ENCODE measurements around the gene SERTAD3.
A peak's percentile ranks its signal among the peaks of the same experiment; 100 is the strongest.
"Not testable (repeated sequence)": the region's sequence is repeated elsewhere in the genome, so short reads cannot be mapped to it uniquely, and the experiment has no call there.

Gene SERTAD3

GRCh38 chr19:40457953-40458596, 13.9 kb upstream of the SERTAD3 start:
- no peak for DNase-seq

GRCh38 chr19:40457048-40457447, 12.9 kb upstream of the SERTAD3 start:
- DNase-seq = no peak

- not testable (repeated sequence) for DNase-seq
These were observed 9.8 kb upstream of the SERTAD3 start for GRCh38 chr19:40453943-40454342.

DNA sequence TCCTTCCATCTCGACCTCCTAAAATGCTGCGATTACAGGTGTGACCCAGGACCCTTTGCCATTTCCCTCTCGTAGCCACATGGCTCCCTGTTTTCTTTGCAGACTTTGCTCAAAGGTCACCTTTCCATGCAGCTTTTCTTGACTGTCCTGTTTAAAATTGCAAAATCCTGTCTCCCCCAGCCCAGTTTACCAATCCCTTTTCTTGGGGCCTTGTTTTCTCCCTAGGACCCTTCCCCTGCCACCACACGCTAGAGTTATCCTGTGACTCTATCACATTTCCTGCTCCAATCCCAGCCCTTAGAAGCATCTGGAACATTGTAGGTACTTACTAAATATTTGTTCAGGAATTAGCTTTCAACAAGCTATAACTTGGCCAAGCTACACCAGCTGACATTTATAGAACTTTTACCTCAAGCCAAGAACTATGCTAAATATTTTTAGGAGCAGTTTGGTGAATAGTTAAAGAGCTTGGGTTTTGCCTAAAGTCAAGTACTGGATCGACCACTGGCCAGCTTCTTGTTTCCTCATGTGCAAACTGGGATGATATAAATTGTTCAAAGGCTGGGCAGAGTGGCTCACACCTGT, 9.1 kb upstream of the SERTAD3 start:
- DNase-seq = no peak

DNA sequence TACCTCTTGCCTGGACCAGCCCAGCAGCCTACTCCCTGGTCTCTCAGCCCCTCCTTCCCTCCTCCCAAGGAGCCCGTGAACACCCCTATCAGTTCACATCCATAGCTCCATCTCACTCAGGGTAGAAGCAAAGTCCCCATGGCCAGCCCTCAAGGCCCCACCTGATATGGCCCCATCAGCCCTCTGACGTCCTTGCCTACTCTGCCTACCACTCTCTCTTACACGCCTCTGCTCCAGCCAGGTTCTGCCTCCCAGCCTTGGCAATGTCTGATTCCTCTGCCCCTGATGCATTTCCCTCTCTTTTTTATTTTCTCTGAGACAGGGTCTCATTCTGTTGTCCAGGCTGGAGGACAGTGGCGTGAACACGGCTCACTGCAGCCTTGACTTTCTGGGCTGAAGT, 7.9 kb upstream of the SERTAD3 start:
- DNase-seq = no peak

- DNase-seq = no peak
These were observed 6.5 kb upstream of the SERTAD3 start for GRCh38 chr19:40450664-40451063.

DNA sequence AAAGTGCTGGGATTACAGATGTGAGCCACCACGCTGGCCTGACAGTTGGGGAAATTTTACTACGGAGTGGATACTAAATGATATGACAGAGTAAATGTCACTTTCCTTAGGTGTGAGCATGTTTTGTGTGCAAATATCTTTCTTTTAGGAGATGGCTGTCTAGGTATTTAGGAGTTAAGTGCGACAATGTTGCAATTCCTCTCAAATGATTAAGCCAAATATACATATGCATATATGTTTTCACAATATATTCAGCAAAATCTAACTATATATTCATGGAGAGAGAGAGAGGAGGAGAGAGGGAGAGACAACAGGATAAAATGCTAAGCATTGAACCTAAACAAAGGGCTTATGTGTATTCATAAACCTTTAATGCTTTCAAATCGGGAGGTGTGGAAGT, 5.4 kb upstream of the SERTAD3 start:
- DNase-seq = no peak

DNA sequence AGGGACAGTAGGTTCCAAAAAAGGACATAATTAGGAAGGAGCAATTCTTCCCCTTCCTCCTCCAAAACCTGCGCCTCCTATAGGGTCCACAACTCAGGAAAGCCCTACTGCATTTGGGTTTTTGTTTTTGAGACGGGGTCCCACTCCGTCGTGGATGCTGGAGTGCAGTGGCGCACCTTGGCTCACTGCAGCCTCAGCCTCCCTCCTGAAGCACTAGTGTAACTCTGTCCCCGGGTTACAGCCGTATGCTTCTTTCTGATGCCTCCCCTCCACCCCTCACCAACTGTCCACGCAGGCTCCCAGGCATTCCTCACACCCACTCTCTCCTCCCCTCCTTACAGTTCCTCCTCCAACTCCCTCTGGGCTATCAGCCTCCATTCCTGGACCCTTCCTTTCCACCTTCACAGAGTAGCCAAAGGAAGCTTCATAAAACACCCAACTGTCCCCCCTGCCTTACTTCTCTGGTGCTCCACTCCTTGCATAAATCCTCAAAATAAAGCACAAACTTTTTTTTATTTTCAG, 2.2 kb upstream of the SERTAD3 start:
- no peak for DNase-seq

DNA sequence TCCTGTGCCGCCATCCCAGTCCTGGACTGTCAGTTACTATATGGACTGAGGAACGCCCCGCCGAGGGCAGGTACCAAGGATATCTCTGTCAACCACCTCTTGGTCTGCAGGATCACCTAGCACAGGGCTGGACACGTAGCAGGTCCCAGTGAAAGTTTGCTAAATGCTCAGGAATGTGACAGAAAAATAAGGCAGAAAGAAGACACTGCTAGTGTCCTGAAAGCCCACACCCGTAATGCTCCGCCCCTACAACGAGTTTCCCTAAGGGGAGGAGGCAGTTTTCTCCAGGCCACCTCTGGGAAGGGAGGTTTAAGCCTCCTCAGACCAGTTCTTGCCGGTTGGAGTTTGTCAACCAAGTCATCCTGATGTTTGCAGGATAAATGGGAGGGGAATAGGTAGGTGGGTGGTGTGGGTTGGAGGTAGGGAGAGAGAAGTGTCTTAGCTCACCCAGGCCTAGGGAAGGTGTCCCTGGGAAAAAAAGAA, 1.7 kb upstream of the SERTAD3 start:
- no peak for DNase-seq

DNA sequence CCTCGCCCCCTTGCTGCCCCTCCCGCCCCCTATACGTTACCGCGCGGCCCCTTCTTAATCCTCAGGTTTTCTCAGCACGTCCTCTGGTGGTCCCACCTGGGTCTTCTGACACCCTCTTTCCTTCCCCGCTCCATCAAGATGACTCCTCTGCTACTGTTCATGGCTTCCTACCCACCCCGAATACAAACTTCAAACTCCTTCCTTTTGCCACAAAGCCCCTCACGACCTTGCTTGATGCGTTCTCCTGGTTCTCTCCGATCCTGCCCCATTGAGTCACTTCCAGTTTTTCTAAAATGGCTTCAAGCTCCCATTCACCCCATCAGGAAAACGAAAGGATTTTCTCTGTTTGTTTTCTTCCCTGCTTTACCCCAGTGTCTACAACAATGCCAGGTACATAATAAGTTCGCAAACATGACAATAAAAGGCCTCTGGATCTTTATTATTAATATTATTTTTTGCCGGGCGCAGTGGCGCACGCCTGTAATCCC, 734 bp upstream of the SERTAD3 start:
- no peak for DNase-seq

- peak; percentile 100 for DNase-seq
These were observed 770 bp downstream of the SERTAD3 start for GRCh38 chr19:40443131-40443999.

DNA sequence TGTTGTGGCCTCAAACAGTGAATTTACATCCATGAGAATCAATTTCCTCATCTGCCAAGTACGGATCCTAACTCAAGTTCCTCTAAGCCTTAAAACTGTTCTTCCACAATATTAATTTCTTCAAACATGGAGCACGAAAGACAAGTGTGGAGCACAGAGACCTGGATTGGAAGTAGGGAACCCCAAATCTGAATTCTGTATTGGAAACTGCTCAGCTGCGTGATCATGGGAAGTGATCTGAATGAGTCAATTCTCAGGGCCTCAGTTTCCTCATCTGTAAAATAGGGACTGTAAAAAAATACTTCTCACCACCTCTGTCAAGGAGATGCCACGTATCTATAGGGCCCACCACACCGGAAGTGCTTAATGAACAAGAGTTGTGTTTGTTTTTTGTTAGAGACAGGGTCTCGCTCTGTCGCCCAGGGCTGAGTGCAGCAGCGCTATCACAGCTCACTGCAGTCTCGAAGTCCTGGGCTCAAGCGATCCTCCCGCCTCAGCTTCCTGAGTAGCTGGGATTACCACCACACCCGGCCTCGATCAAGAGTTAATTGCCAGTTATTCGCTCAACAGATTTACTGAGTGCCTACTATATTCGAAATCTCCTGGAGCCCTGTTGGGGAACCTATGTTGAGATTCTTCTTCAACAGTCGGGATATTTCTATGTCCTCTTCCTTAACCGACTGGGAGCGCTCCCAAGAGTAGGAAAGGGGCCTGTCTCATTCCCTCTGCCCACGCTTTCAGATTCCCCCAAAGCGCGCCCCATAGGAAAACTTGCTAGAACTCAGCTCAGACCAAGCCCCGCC, 1.6 kb downstream of the SERTAD3 start:
- DNase-seq = no peak

DNA sequence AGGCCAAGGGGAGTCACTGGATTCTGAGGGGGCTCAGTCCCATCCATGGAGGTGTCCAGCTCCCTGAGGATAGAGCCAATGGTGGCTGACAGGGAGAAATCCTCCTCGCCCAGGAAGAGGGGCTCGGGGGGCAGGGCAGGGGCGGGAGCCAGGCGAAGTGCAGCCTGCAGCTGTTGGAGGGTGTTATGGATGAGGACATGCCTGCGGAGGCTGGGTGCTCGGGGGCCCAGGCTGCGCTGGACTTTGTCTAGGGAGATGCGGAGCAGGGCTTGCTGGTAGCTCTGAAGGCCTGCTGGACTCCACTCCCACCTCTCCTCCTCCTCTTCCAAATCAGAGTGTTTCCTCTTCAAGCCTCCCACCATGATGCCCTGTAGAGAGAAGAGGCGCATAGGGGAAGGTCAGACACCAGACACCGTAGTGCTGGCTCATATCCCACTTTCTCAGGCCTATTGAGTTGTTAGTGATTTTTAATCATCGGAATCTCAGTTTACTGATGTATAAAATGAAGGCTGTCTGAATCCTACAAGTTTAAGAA, 2.3 kb downstream of the SERTAD3 start:
- no peak for DNase-seq

DNA sequence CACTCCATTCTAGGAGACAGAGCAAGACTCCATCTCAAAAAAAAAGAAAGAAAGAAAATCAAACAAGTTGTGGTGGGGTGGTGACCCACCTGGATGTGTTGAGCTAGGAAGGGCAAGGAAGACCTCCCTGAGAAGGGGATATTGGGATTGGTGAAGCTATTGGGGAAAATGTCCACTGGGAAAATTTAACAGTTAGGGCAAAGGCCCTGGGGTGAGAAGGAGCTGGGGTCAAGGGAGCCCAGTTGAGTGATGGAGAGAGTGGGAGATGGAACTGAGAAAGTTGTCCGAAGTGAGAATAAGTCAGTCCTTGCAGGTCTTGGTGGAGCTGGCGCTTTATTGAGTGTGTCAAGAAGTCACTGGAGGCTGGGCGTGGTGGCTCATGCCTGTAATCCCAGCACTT, 5.9 kb downstream of the SERTAD3 start:
- no peak for DNase-seq

- DNase-seq = peak; percentile 93
These were observed 10.5 kb downstream of the SERTAD3 start for GRCh38 chr19:40433391-40434216.

GRCh38 chr19:40432760-40433159, 11.4 kb downstream of the SERTAD3 start:
- not testable (repeated sequence) for DNase-seq

DNA sequence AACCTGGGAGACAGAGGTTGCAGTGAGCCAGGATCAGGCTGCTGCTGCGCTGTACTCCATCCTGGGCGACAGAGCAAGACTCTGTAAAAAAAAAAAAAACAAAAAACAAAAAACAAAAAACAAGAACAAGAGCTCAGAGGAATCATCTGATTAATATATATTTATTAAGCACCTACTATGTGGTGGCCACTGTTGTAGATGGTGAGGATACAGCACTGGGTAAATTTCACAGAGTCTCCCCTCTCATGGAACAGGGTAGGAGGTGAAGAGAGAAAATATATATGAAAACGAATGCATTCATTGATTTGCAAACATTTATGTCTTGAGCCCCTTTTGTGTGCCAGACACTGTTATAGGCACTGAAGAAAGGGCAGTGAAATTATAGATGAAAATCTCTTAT, 12.4 kb downstream of the SERTAD3 start:
- DNase-seq = no peak

DNA sequence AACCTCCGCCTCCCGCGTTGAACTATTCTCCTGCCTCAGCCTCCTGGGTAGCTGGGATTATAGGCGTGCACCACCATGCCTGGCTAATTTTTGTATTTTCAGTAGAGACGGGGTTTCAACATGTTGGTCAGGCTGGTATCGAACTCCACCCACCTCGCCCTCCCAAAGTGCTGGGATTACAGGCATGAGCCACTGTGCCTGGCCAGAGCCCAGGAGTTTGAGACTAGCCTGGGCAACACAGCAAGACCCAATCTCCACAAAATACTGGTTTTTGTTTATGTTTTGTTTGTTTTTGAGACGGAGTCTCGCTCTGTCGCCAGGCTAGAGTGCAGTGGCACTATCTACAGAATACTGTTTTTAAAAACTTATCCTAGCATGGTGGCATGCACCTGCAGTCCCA, 13.9 kb downstream of the SERTAD3 start:
- DNase-seq = not testable (repeated sequence)

DNA sequence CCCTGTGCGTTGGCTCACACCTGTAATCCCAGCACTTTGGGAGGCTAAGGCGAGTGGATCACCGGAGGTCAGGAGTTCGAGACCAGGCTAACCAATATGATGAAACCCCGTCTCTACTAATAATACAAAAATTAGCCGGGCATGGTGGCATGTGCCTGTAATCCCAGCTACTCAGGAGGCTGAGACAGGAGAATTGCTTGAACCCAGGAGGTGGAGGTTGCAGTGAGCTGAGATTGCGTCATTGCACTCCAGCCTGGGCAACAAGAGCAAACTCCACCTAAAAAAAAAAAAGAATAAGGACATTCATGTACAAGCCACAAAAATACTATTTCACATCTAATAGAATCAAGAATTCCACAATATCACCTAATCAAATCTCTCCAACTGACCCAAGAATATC, 15.9 kb downstream of the SERTAD3 start:
- not testable (repeated sequence) for DNase-seq

- DNase-seq = peak; percentile 100
These were observed 18.5 kb downstream of the SERTAD3 start, which contains the start of gene SERTAD1 for GRCh38 chr19:40425450-40426287. SERTAD1 (minus strand) TSS chr19:40425992; CDS start chr19:40423546, 2,446 bp downstream.
